GM23248 (cell line): ENCODE measurements around the gene EFS. TPM values are rescaled to one million over a fixed set of nuclear protein-coding genes. Genes with fewer than 3 reads are reported as not detected.

Experiments
- DNase-seq: peaks from one replicate; pipeline ENCODE4 v3.0.0-alpha.2; 2015
- H2AFZ ChIP-seq: fragments of 200-600 bp; sonication (generic); 2 replicates; pipeline ENCODE4 v1.6.1; 2016; ENCODE audit warnings: antibody characterized with exemption
- H3F3A ChIP-seq: fragments of 200-600 bp; sonication (generic); 2 replicates; pipeline ENCODE4 v1.6.1; 2016; ENCODE audit warnings: mild to moderate bottlenecking, antibody characterized with exemption, mixed run types; ENCODE audit not compliant: insufficient read depth
- H3K27ac ChIP-seq: fragments of 200-600 bp; sonication (generic); 2 replicates; pipeline ENCODE4 v1.5.1; 2016; ENCODE audit warnings: mild to moderate bottlenecking
- H3K27me3 ChIP-seq: fragments of 200-600 bp; sonication (generic); replicated peaks from 2 replicates; pipeline ENCODE4 v1.6.1; 2016; ENCODE audit warnings: mild to moderate bottlenecking; ENCODE audit not compliant: insufficient read depth
- H3K36me3 ChIP-seq: fragments of 200-600 bp; sonication (generic); 2 replicates; pipeline ENCODE4 v1.6.1; 2016; ENCODE audit warnings: low read depth, mild to moderate bottlenecking
- H3K4me1 ChIP-seq: fragments of 200-600 bp; sonication (generic); 2 replicates; pipeline ENCODE4 v1.6.1; 2016; ENCODE audit warnings: mild to moderate bottlenecking; ENCODE audit not compliant: insufficient read depth
- H3K4me2 ChIP-seq: fragments of 200-600 bp; sonication (generic); one replicate; pipeline ENCODE4 v1.6.1; 2016; ENCODE audit warnings: mild to moderate bottlenecking; ENCODE audit not compliant: unreplicated experiment
- H3K4me3 ChIP-seq: fragments of 200-600 bp; sonication (generic); 2 replicates; pipeline ENCODE4 v1.5.1; 2016; ENCODE audit warnings: mild to moderate bottlenecking
- H3K79me2 ChIP-seq: fragments of 200-600 bp; sonication (generic); 2 replicates; pipeline ENCODE4 v1.6.1; 2016; ENCODE audit warnings: mild to moderate bottlenecking; ENCODE audit not compliant: insufficient read depth
- H3K9ac ChIP-seq: fragments of 200-600 bp; sonication (generic); 2 replicates; pipeline ENCODE4 v1.6.1; 2016; ENCODE audit warnings: mild to moderate bottlenecking
- H3K9me2 ChIP-seq: fragments of 200-600 bp; sonication (generic); 2 replicates; pipeline ENCODE4 v1.6.1; 2016; ENCODE audit warnings: mixed run types, mild to moderate bottlenecking, moderate library complexity; ENCODE audit not compliant: insufficient read depth
- H3K9me3 ChIP-seq: fragments of 200-600 bp; sonication (generic); one replicate; pipeline ENCODE4 v1.6.1; 2017; ENCODE audit warnings: low read depth
- H4K20me1 ChIP-seq: fragments of 200-600 bp; sonication (generic); 2 replicates; pipeline ENCODE4 v1.6.0; 2016; ENCODE audit not compliant: insufficient read depth
- EZH2 ChIP-seq: fragments of 200-600 bp; sonication (generic); IDR thresholded peaks from 2 replicates; pipeline ENCODE4 v1.6.1; 2018; ENCODE audit warnings: antibody characterized with exemption, mild to moderate bottlenecking; ENCODE audit not compliant: insufficient read depth, poor library complexity, severe bottlenecking
- EZH2phosphoT487 ChIP-seq: fragments of 200-600 bp; sonication (generic); IDR thresholded peaks from 2 replicates; pipeline ENCODE4 v1.6.1; 2018; ENCODE audit warnings: antibody characterized with exemption, moderate library complexity, mild to moderate bottlenecking, low read depth; ENCODE audit not compliant: insufficient read depth
- WGBS, 2 experiments: methylation state at CpG; one replicate each; pipeline ENCODE4 v1.1.6; 2015 to 2017; ENCODE audit warnings: low lambda C conversion rate in 2 of 2, low coverage in 1 of 2; ENCODE audit errors: missing lambda C conversion rate in 2 of 2; 5-methylcytosine and 5-hydroxymethylcytosine counted together
- in situ Hi-C: fragments of 300-500 bp; cut with MboI; formaldehyde crosslinking; loops from 2 replicates; pipeline ENCODE4 v1.15.0; 2020
- polyA plus RNA-seq: library from polyadenylated mRNA; unstranded; fragments of >200 nt; fragmentation: Nextera tagmentation; extraction: Ambion mirVana; gene quantifications from 2 replicates; pipeline ENCODE4 v1.2.1, GENCODE V29; 2016
- total RNA-seq: library from RNA; depleted of rRNA; stranded (reverse); fragments of >200 nt; shearing (Covaris generic); gene quantifications from 2 replicates; pipeline ENCODE4 v1.2.3, GENCODE V29; 2014

The EFS gene
- total and polyA plus RNA-seq, 2 experiments from 2014 or later = 4.2 to 17.3 TPM

DNA sequence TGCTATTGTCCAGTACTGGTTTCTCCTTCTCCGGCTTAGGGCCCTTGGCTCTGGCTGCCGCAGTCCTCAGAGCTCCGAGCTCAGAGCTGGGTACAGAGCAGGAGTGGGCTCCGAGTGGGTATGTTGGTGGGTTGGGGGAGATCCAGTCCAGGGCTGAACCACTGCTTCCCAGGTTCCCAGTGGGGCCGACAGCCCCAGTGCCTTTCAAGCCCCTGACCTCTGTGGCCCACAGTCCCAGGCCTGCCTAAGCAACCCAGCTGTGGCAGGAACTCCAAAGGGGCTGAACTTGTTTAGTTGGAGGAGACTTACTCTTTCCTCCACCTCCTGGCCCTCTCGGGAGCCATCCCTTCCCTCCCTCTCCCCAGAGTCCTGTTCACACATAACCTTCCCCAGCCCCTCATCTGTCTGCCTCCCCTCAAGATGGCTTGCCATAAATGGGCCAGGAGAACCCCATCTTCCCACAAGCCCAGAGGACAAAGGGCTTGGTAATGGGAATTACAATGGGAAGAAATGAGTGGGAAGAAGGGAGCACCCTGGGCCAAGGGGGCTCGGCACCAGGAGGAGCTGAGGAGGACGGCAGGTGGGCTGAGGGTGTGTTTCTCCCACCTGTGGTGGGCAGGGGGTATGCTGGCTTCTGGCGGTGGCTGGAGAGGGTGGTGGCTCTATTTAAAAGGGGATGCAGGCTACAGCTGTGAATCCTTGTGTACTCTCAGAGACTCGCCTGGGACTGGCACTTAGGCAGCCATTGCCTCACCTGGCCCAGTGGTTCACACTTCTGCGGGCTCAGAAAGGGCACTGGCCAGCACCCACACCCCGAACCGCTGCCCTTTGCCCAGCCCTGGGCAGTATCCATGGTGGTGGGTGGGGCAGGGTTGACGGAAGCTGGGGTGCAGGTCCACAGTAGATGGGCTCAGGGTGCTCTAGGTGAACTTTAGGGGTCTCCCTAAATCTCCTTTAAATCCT is 46.9 kb upstream of the EFS start:
- no peaks in the 10 kb centered on the region for H3F3A ChIP-seq
- H3K9ac ChIP-seq = no peak overlapping the region
- DNase-seq = no peak
- no peak overlapping the region for H3K4me3 ChIP-seq
- no peaks in the 10 kb centered on the region for H4K20me1 ChIP-seq
- TF ChIP-seq EZH2phosphoT487 (no peak), EZH2 (no peak)
- H3K4me1 ChIP-seq = no peaks in the 10 kb centered on the region
- in situ Hi-C loops = no loop called here
- H3K9me2 ChIP-seq = no peaks in the 10 kb centered on the region
- no peak overlapping the region for H2AFZ ChIP-seq
- WGBS, 2 experiments = 37 to 40% methylated on average over 14 of the region's 14 CpGs
- H3K9me3 ChIP-seq = no peaks in the 10 kb centered on the region
- H3K4me2 ChIP-seq = no peak overlapping the region
- no peaks in the 10 kb centered on the region for H3K79me2 ChIP-seq
- H3K36me3 ChIP-seq = no peaks in the 10 kb centered on the region
- peaks cover 9% of the 10 kb centered on the region for H3K27me3 ChIP-seq
- H3K27ac ChIP-seq = no peak overlapping the region

DNA sequence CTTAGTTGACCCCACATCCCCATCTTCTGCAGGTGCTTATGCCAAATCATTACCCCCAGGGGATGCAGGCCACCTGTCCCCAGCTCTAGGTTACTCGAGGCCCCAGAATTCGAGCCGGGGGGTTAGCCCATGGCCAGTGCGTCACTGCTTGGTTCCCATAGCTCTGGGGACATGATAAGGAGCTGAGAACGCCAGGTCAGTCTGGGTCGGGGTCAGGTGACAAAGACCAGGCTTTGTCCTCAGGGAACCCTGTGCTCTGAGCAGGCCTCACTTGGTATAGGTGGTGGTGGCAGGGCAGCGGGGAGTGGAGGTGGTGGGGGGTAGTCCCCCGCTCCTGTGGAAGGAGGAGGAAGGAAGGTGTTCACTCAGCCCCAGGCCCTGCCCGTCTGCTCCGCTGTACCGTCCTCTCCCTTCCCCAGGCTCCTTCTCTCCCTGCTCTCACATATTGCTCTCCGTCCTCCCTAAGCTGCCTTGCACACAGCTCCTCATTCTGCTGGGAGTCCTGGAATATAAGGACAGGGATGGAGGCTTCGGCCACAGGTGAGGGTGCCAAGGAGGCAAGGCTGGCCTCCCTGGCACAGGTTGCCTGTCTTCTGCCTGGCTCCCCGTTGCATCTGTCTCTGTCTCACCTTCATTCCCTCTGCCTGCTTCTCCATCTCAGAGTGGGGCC is 45.1 kb upstream of the EFS start:
- in situ Hi-C loops = no loop called here
- Histone ChIP-seq H3K9me3 (no peaks in the 10 kb centered on the region), H4K20me1 (no peaks in the 10 kb centered on the region), H3K27ac (no peak overlapping the region), H2AFZ (no peak overlapping the region), H3K36me3 (no peaks in the 10 kb centered on the region), H3K4me3 (no peak overlapping the region), H3K4me2 (no peak overlapping the region), H3K27me3 (peaks cover 9% of the 10 kb centered on the region), H3K9me2 (no peaks in the 10 kb centered on the region), H3K4me1 (no peaks in the 10 kb centered on the region), H3K9ac (no peak overlapping the region), H3F3A (no peaks in the 10 kb centered on the region), H3K79me2 (no peaks in the 10 kb centered on the region)
- WGBS, 2 experiments = 41 to 47% methylated on average over 12 to 14 of the region's 14 CpGs
- no peak for TF ChIP-seq EZH2
- TF ChIP-seq EZH2phosphoT487 = no peak
- DNase-seq = no peak

DNA sequence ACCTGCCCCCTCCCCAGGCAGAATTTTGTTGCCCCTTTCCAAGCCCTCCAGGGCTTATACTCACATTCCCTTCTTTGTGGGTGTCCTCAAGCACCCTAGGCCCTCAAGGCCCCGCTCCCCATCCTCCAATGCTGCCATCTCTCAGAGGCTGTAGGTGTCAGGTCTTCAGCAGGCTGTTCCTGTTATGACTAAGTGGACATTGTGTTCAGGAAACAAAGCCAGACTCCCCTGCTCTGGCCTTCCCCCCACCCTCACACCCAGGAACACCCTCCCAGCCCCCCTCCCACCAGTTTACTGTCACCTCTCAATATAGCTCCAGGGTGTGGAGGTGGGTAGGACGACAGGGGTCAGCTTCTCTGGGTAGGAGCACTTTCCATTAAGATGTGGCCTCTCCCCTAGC is 44.5 kb upstream of the EFS start:
- TF ChIP-seq EZH2phosphoT487 (no peak), EZH2 (no peak)
- no peaks in the 10 kb centered on the region for H3K9me3 ChIP-seq
- peaks cover 9% of the 10 kb centered on the region for H3K27me3 ChIP-seq
- H3K79me2 ChIP-seq = no peaks in the 10 kb centered on the region
- H2AFZ ChIP-seq = no peak overlapping the region
- no peaks in the 10 kb centered on the region for H3K9me2 ChIP-seq
- no peaks in the 10 kb centered on the region for H3F3A ChIP-seq
- DNase-seq = no peak
- 21 to 43% methylated on average over 2 of the region's 2 CpGs for WGBS, 2 experiments
- no peaks in the 10 kb centered on the region for H3K36me3 ChIP-seq
- H3K27ac ChIP-seq = no peak overlapping the region
- H3K4me2 ChIP-seq = no peak overlapping the region
- H3K4me3 ChIP-seq = no peak overlapping the region
- no peaks in the 10 kb centered on the region for H4K20me1 ChIP-seq
- no peaks in the 10 kb centered on the region for H3K4me1 ChIP-seq
- H3K9ac ChIP-seq = no peak overlapping the region
- in situ Hi-C loops = no loop called here

DNA sequence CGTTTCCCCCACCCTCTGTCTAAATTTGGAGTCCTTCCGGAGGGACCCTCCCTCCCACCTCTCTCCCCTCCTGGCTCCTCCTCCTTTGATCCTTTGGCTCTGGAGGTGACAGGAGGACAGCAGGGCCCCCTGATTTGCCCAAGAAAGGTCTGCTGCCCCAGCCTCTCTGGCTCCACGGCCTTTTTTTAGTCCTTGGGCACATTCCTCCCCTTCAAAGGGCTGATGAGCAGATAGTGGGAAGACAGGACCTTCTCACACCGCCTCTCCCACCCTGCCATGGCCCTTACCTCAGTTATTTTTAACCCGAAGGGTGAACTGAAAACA is 43.3 kb upstream of the EFS start:
- Histone ChIP-seq H3K79me2 (no peaks in the 10 kb centered on the region), H3K27me3 (peaks cover 18% of the 10 kb centered on the region), H4K20me1 (no peaks in the 10 kb centered on the region), H3K4me1 (no peaks in the 10 kb centered on the region), H2AFZ (no peak overlapping the region), H3K4me3 (no peak overlapping the region), H3K9me2 (no peaks in the 10 kb centered on the region), H3K9ac (no peak overlapping the region), H3K4me2 (no peak overlapping the region), H3F3A (no peaks in the 10 kb centered on the region), H3K36me3 (no peaks in the 10 kb centered on the region), H3K9me3 (no peaks in the 10 kb centered on the region), H3K27ac (no peak overlapping the region)
- TF ChIP-seq EZH2phosphoT487 (no peak), EZH2 (no peak)
- no peak for DNase-seq
- in situ Hi-C loops = no loop called here
- 20 to 21% methylated on average over 4 to 5 of the region's 5 CpGs for WGBS, 2 experiments
